K562 (cell line): Measurements from ENCODE around the gene GABARAPL2.

Experiments used
- JUN ChIP-seq, 2 experiments: sonication (generic) in 1 of 2; formaldehyde crosslinking in 1 of 2; IDR thresholded peaks; 2 replicates each; pipeline versions ENCODE4 v1.6.1 to v1.8.0; 2012 to 2022; ENCODE audit warnings: borderline replicate concordance in 2 of 2, mild to moderate bottlenecking in 2 of 2, improper control_type of control experiment in 1 of 2, low read depth in 1 of 2, low read length in 1 of 2, missing genetic modification reagents in 1 of 2
- KLF1 ChIP-seq: fragments of 450-650 bp; IDR thresholded peaks from 2 replicates; pipeline ENCODE4 v1.6.1; 2016; ENCODE audit warnings: missing genetic modification characterization, missing compliant biosample characterization
- TEAD2 ChIP-seq: fragments of 450-650 bp; IDR thresholded peaks from 2 replicates; pipeline ENCODE4 v1.6.1; 2016; ENCODE audit warnings: missing genetic modification characterization, control low read depth, missing compliant biosample characterization
- ZNF12 ChIP-seq: sonication (generic); formaldehyde crosslinking; IDR thresholded peaks from 2 replicates; pipeline ENCODE4 v1.4.0; 2020; ENCODE audit warnings: mild to moderate bottlenecking, missing genetic modification reagents
- ZNF146 ChIP-seq: IDR thresholded peaks from one replicate; pipeline ENCODE4 v1.6.1; 2018; ENCODE audit warnings: missing compliant biosample characterization; ENCODE audit not compliant: unreplicated experiment
- ZNF212 ChIP-seq: fragments of 450-650 bp; formaldehyde crosslinking; IDR thresholded peaks from 2 replicates; pipeline ENCODE4 v1.4.0; 2020; ENCODE audit warnings: mild to moderate bottlenecking
- TF ChIP-seq, protein P1 (sequence below): fragments of 450-650 bp; formaldehyde crosslinking; IDR thresholded peaks from 2 replicates; pipeline ENCODE4 v1.4.0; 2020; ENCODE audit warnings: mild to moderate bottlenecking
- TF ChIP-seq, protein P2 (sequence below): sonication (generic); formaldehyde crosslinking; IDR thresholded peaks from 2 replicates; pipeline ENCODE4 v1.5.0; 2020; ENCODE audit warnings: missing genetic modification reagents
- TF ChIP-seq, protein P3 (sequence below), 3 experiments: IDR thresholded peaks in 2 of 3; conservative IDR thresholded peaks in 1 of 3; 2 replicates each; pipeline ENCODE4 v1.5.1; 2011 to 2012; ENCODE audit warnings: low read length in 3 of 3, mild to moderate bottlenecking in 3 of 3, control low read depth in 2 of 3, improper control_type of control experiment in 1 of 3, inconsistent platforms in 1 of 3, low read depth in 1 of 3, mixed read lengths in 1 of 3, moderate library complexity in 1 of 3; ENCODE audit not compliant: insufficient read depth in 2 of 3

DNA sequence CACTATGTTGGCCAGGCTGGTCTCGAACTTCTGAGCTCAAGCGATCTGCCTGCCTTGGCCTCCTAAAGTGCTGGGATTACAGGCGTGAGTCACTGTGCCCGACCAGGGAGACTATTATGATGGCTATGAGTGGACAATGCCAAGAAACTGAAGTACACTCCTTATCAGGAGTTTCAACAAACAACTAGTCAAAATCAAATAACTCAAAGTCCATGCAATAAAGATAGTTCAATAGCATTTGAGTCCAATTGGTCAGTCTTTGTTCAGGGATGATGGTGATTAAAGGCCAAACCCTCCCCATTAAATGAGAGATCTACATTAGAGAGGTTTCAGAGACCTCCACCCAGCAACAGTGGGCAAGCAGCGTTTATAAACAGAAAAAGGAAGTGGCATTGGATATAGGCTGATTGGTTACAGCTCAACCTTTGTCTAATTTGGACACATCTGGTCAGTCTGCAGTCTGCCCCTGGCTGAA is 38.3 kb upstream of the GABARAPL2 start:
- TF ChIP-seq KLF1 (tag) (no peak), TEAD2 (no peak), ZNF212 (CRISPR knock-in tag) (no peak), ZNF12 (CRISPR knock-in tag) (no peak), JUN (IDR thresholded peaks at IDR 0.05; ENCODE audit: borderline replicate concordance, low read depth, low read length) (no peak), JUN (CRISPR knock-in tag; IDR thresholded peaks at IDR 0.05; ENCODE audit: borderline replicate concordance) (no peak), ZNF146 (CRISPR knock-in tag) (no peak)
- TF ChIP-seq, protein P1, sequence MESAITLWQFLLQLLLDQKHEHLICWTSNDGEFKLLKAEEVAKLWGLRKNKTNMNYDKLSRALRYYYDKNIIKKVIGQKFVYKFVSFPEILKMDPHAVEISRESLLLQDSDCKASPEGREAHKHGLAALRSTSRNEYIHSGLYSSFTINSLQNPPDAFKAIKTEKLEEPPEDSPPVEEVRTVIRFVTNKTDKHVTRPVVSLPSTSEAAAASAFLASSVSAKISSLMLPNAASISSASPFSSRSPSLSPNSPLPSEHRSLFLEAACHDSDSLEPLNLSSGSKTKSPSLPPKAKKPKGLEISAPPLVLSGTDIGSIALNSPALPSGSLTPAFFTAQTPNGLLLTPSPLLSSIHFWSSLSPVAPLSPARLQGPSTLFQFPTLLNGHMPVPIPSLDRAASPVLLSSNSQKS (CRISPR knock-in tag) = no peak
- TF ChIP-seq, protein P2, sequence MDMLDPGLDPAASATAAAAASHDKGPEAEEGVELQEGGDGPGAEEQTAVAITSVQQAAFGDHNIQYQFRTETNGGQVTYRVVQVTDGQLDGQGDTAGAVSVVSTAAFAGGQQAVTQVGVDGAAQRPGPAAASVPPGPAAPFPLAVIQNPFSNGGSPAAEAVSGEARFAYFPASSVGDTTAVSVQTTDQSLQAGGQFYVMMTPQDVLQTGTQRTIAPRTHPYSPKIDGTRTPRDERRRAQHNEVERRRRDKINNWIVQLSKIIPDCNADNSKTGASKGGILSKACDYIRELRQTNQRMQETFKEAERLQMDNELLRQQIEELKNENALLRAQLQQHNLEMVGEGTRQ = no peak
- TF ChIP-seq, protein P3, sequence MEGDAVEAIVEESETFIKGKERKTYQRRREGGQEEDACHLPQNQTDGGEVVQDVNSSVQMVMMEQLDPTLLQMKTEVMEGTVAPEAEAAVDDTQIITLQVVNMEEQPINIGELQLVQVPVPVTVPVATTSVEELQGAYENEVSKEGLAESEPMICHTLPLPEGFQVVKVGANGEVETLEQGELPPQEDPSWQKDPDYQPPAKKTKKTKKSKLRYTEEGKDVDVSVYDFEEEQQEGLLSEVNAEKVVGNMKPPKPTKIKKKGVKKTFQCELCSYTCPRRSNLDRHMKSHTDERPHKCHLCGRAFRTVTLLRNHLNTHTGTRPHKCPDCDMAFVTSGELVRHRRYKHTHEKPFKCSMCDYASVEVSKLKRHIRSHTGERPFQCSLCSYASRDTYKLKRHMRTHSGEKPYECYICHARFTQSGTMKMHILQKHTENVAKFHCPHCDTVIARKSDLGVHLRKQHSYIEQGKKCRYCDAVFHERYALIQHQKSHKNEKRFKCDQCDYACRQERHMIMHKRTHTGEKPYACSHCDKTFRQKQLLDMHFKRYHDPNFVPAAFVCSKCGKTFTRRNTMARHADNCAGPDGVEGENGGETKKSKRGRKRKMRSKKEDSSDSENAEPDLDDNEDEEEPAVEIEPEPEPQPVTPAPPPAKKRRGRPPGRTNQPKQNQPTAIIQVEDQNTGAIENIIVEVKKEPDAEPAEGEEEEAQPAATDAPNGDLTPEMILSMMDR (IDR thresholded peaks at IDR 0.05 in 2 of 3, conservative IDR thresholded peaks at IDR 0.05 in 1 of 3; ENCODE audit: insufficient read depth in 2 of 3, low read depth in 1 of 3, low read length in 3 of 3) = no peak
